AG09309 (cell line): ENCODE data around the gene CAMK2A.

ENCODE experiments used
- DNase-seq: peaks from one replicate; pipeline ENCODE4 v3.0.0-alpha.2; 2010; ENCODE audit warnings: low read depth
- H3K4me3 ChIP-seq: 2 replicates; pipeline ENCODE4 v1.5.1; 2011; ENCODE audit warnings: mild to moderate bottlenecking, low read depth, low read length, moderate library complexity; ENCODE audit not compliant: control insufficient read depth
- TF ChIP-seq, protein P1 (sequence below): IDR thresholded peaks from 2 replicates; pipeline ENCODE4 v1.5.1; 2011; ENCODE audit warnings: mild to moderate bottlenecking, low read depth, low read length, inconsistent platforms; ENCODE audit not compliant: insufficient read depth, control insufficient read depth; ENCODE audit errors: missing control alignments

CAMK2A gene

GRCh38 chr5:150203832-150204589 is 85.6 kb downstream of the CAMK2A start:
- no peak for DNase-seq
- no peak overlapping the region for H3K4me3 ChIP-seq
- TF ChIP-seq, protein P1, sequence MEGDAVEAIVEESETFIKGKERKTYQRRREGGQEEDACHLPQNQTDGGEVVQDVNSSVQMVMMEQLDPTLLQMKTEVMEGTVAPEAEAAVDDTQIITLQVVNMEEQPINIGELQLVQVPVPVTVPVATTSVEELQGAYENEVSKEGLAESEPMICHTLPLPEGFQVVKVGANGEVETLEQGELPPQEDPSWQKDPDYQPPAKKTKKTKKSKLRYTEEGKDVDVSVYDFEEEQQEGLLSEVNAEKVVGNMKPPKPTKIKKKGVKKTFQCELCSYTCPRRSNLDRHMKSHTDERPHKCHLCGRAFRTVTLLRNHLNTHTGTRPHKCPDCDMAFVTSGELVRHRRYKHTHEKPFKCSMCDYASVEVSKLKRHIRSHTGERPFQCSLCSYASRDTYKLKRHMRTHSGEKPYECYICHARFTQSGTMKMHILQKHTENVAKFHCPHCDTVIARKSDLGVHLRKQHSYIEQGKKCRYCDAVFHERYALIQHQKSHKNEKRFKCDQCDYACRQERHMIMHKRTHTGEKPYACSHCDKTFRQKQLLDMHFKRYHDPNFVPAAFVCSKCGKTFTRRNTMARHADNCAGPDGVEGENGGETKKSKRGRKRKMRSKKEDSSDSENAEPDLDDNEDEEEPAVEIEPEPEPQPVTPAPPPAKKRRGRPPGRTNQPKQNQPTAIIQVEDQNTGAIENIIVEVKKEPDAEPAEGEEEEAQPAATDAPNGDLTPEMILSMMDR = no peak

DNA sequence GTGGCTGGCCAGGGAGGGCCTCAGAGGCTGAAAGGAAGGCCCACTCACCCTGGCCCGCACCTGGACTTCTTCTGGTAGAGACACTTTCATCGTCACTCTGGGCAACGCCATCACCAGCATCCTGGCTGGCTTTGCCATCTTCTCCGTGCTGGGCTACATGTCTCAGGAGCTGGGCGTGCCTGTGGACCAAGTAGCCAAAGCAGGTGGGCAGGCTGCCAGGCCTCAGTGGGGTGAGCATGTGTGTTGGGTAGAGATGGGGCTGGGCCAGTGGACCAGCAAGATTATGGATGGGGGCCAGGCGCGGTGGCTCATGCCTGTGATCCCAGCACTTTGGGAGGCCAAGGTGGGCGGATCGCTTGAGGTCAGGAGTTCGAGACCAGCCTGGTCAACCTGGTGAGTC is 87.1 kb downstream of the CAMK2A start:
- no peak overlapping the region for H3K4me3 ChIP-seq
- TF ChIP-seq, protein P1 = no peak
- DNase-seq = no peak

- TF ChIP-seq, protein P1 = no peak
- no peak overlapping the region for H3K4me3 ChIP-seq
- no peak for DNase-seq
These were observed 92.1 kb downstream of the CAMK2A start for GRCh38 chr5:150197476-150197875.

DNA sequence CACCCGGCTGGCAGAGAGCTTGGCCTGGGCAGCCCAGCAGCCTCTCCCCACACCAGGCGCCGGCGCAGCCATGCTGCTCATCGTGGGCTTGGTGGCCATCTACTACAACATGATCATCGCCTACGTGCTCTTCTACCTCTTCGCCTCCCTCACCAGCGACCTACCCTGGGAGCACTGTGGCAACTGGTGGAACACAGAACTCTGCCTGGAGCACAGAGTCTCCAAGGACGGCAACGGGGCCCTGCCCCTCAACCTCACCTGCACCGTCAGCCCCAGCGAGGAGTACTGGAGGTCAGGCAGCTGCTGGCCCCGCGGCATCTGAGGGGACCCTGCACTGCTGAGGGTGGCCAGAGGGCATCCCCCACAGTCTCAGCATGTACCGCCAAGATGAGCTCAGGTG is 92.6 kb downstream of the CAMK2A start:
- no peak overlapping the region for H3K4me3 ChIP-seq
- DNase-seq = no peak
- TF ChIP-seq, protein P1 = no peak

DNA sequence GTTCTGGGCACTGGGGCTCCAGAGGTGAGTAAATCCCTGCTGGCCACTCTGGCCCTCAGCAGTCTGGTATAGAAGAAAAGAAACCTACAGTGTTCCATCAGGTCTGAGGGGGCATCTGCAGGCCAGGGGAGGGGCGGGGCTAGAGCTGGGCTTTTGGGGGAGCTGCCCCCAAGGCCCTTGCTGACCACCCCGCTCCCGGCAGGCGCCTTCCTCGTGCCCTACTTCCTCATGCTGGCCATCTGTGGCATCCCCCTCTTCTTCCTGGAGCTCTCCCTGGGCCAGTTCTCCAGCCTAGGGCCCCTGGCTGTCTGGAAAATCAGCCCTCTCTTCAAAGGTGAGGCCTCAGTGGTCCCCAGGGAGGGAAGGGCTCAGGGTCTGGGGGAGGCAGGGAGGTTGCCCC is 93.1 kb downstream of the CAMK2A start:
- no peak for DNase-seq
- H3K4me3 ChIP-seq = no peak overlapping the region
- TF ChIP-seq, protein P1 = no peak

DNA sequence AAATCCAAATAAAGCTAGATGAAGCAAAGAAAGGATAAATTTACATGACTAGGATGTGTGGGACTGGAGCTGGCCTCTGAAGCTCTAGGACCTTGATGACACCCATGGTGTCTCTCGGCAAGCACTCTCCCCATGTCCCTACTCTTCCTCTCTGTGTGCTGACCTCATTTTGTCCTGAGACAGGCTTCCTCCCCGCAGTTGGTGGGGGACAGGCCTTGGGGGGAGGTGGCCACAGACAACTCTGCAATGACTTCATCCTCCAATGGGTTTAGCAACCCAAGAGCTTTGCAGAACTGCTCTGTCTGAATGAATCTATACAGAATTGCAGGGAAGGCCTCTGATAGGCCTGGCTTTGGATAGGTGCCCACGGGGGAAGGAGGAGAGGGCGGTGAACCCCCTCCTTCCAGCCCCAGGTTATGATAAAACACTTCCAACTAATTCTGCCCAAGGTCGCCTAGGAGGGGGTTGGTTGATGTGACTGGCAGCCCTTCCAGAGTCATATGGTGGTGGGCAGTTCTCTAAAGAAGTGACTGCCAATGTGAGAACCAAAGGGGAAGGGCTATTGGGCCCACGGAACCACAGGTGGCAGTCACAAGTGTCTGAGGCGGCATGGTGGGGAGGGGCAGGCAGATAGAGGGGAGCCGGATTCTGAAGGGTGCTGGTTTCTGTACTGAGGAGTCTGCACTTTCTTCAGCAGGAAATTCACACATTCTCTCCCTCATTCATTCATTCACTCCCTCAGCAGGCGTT is 93.7 kb downstream of the CAMK2A start:
- TF ChIP-seq, protein P1 = no peak
- DNase-seq = no peak
- no peak overlapping the region for H3K4me3 ChIP-seq
